Activated CD4-positive, CD25-positive, alpha-beta regulatory T cell (primary cell): ENCODE results near the gene ANO9.
"Not testable (repeated sequence)": the region's sequence is repeated elsewhere in the genome, so short reads cannot be mapped to it uniquely, and the experiment has no call there.

Experiments used
- DNase-seq, 4 experiments: peaks; one replicate each; lab custom pipeline; 2025; lab: John Stamatoyannopoulos, UW

ANO9 gene

GRCh38 chr11:471468-472145 lies 29.8 kb upstream of the ANO9 start:
- no peak for DNase-seq

- DNase-seq = no peak
Measured at GRCh38 chr11:469684-470560, 28.1 kb upstream of the ANO9 start.

GRCh38 chr11:469026-469683 lies 27.3 kb upstream of the ANO9 start:
- DNase-seq = not testable (repeated sequence)

GRCh38 chr11:468493-468892 lies 26.7 kb upstream of the ANO9 start:
- no peak for DNase-seq

GRCh38 chr11:468036-468435 lies 26.2 kb upstream of the ANO9 start:
- no peak for DNase-seq

GRCh38 chr11:465896-466530 lies 24.2 kb upstream of the ANO9 start:
- DNase-seq = no peak

- DNase-seq = no peak
Measured at GRCh38 chr11:464316-464715, 22.5 kb upstream of the ANO9 start.

- DNase-seq = no peak
Measured at GRCh38 chr11:462107-462890, 20.5 kb upstream of the ANO9 start.

- no peak for DNase-seq
Measured at GRCh38 chr11:461626-462025, 19.8 kb upstream of the ANO9 start.

- no peak for DNase-seq
Measured at GRCh38 chr11:460331-461199, 18.8 kb upstream of the ANO9 start.

- no peak for DNase-seq
Measured at GRCh38 chr11:459511-460220, 17.9 kb upstream of the ANO9 start.

- DNase-seq = no peak
Measured at GRCh38 chr11:457111-457760, 15.4 kb upstream of the ANO9 start.

GRCh38 chr11:456533-456932 lies 14.7 kb upstream of the ANO9 start:
- no peak for DNase-seq

- no peak for DNase-seq
Measured at GRCh38 chr11:455566-456147, 13.8 kb upstream of the ANO9 start.

GRCh38 chr11:454801-455565 lies 13.2 kb upstream of the ANO9 start:
- DNase-seq = no peak

- no peak for DNase-seq
Measured at GRCh38 chr11:454043-454442, 12.2 kb upstream of the ANO9 start.

GRCh38 chr11:453564-453963 lies 11.8 kb upstream of the ANO9 start:
- no peak for DNase-seq

- no peak for DNase-seq
Measured at GRCh38 chr11:452916-453527, 11.2 kb upstream of the ANO9 start.
